NCI-H146 treated with DMSO at 0.1 percent for 48 hours (cell line): ENCODE results near the gene PDLIM5.
"Not testable (repeated sequence)": the region's sequence is repeated elsewhere in the genome, so short reads cannot be mapped to it uniquely, and the experiment has no call there.

Source experiments
- DNase-seq: peaks from one replicate; lab custom pipeline; 2025; ENCODE audit not compliant: unreplicated experiment; lab: John Stamatoyannopoulos, UW

PDLIM5 gene

GRCh38 chr4:94551643-94552564 is 100.2 kb downstream of the PDLIM5 start:
- DNase-seq = no peak

GRCh38 chr4:94556047-94556446 is 104.3 kb downstream of the PDLIM5 start:
- DNase-seq = not testable (repeated sequence)

GRCh38 chr4:94557632-94558031 is 105.9 kb downstream of the PDLIM5 start:
- not testable (repeated sequence) for DNase-seq

GRCh38 chr4:94558392-94558904 is 106.7 kb downstream of the PDLIM5 start:
- no peak for DNase-seq

GRCh38 chr4:94559351-94559806 is 107.6 kb downstream of the PDLIM5 start:
- DNase-seq = no peak

- DNase-seq = no peak
These were observed 109.7 kb downstream of the PDLIM5 start for GRCh38 chr4:94561249-94562024.

GRCh38 chr4:94562285-94562684 is 110.5 kb downstream of the PDLIM5 start:
- DNase-seq = no peak

GRCh38 chr4:94564252-94564651 is 112.5 kb downstream of the PDLIM5 start:
- no peak for DNase-seq

- DNase-seq = no peak
These were observed 114.7 kb downstream of the PDLIM5 start for GRCh38 chr4:94566420-94566819.

- DNase-seq = no peak
These were observed 116.1 kb downstream of the PDLIM5 start for GRCh38 chr4:94567811-94568210.

- DNase-seq = no peak
These were observed 118.8 kb downstream of the PDLIM5 start for GRCh38 chr4:94570558-94570957.

- no peak for DNase-seq
These were observed 119.6 kb downstream of the PDLIM5 start for GRCh38 chr4:94571298-94571697.

- no peak for DNase-seq
These were observed 120.0 kb downstream of the PDLIM5 start for GRCh38 chr4:94571715-94572114.

GRCh38 chr4:94574050-94574449 is 122.3 kb downstream of the PDLIM5 start:
- no peak for DNase-seq

- DNase-seq = no peak
These were observed 122.9 kb downstream of the PDLIM5 start for GRCh38 chr4:94574616-94575015.

GRCh38 chr4:94575652-94576051 is 123.9 kb downstream of the PDLIM5 start:
- no peak for DNase-seq

GRCh38 chr4:94576210-94576609 is 124.5 kb downstream of the PDLIM5 start:
- no peak for DNase-seq

- DNase-seq = no peak
These were observed 125.4 kb downstream of the PDLIM5 start for GRCh38 chr4:94577136-94577535.

GRCh38 chr4:94578195-94578594 is 126.5 kb downstream of the PDLIM5 start:
- no peak for DNase-seq

GRCh38 chr4:94581766-94582165 is 130.0 kb downstream of the PDLIM5 start:
- DNase-seq = no peak

GRCh38 chr4:94582517-94582916 is 130.8 kb downstream of the PDLIM5 start:
- DNase-seq = no peak
